Activated naive CD4-positive, alpha-beta T cell (primary cell): ENCODE data around the gene NACAD.

Experiments
- DNase-seq, 4 experiments: peaks; one replicate each; lab custom pipeline; 2025; lab: John Stamatoyannopoulos, UW

Gene NACAD

GRCh38 chr7:45088821-45089340 lies at the start of gene NACAD:
Gene NACAD, minus strand, starts transcription at chr7:45088969. Its CDS starts 75 bp downstream, at chr7:45088894.
- DNase-seq: no peak

- peak in 3 of 4 experiments; percentile 3 to 52 (median 21) for DNase-seq
Observed at GRCh38 chr7:45136106-45137060, 47.6 kb upstream of the NACAD start.

- DNase-seq: no peak
Observed at GRCh38 chr7:45133877-45134276, 45.1 kb upstream of the NACAD start.

- DNase-seq: no peak
Observed at GRCh38 chr7:45133352-45133751, 44.6 kb upstream of the NACAD start.

GRCh38 chr7:45132708-45133320 lies 44.0 kb upstream of the NACAD start:
- no peak for DNase-seq

- DNase-seq: no peak
Observed at GRCh38 chr7:45131891-45132290, 43.1 kb upstream of the NACAD start.

- DNase-seq: no peak
Observed at GRCh38 chr7:45130910-45131309, 42.1 kb upstream of the NACAD start.

- DNase-seq: no peak
Observed at GRCh38 chr7:45129906-45130305, 41.1 kb upstream of the NACAD start.

GRCh38 chr7:45129181-45129800 lies 40.5 kb upstream of the NACAD start:
- DNase-seq: no peak

GRCh38 chr7:45126920-45127319 lies 38.2 kb upstream of the NACAD start:
- DNase-seq: no peak

- no peak for DNase-seq
Observed at GRCh38 chr7:45126201-45126600, 37.4 kb upstream of the NACAD start.

- no peak for DNase-seq
Observed at GRCh38 chr7:45125193-45125904, 36.6 kb upstream of the NACAD start.

- no peak for DNase-seq
Observed at GRCh38 chr7:45123913-45124710, 35.3 kb upstream of the NACAD start.

GRCh38 chr7:45122975-45123860 lies 34.4 kb upstream of the NACAD start:
- no peak for DNase-seq

- DNase-seq: no peak
Observed at GRCh38 chr7:45119550-45119949, 30.8 kb upstream of the NACAD start.

GRCh38 chr7:45118889-45119331 lies 30.1 kb upstream of the NACAD start:
- no peak for DNase-seq

- DNase-seq: no peak
Observed at GRCh38 chr7:45118292-45118691, 29.5 kb upstream of the NACAD start.

GRCh38 chr7:45117582-45117981 lies 28.8 kb upstream of the NACAD start:
- no peak for DNase-seq

- no peak for DNase-seq
Observed at GRCh38 chr7:45116048-45116447, 27.3 kb upstream of the NACAD start.

- DNase-seq: no peak
Observed at GRCh38 chr7:45114926-45115325, 26.2 kb upstream of the NACAD start.
